HepG2 (cell line): Measurements from ENCODE around the gene FAM222A. TPM values are rescaled to one million over a fixed set of nuclear protein-coding genes. Genes with fewer than 3 reads are reported as not detected.
A peak's percentile ranks its signal among the peaks of the same experiment; 100 is the strongest.

Source experiments
- ATF7-NPFF ChIP-seq: sonication (generic); formaldehyde crosslinking; IDR thresholded peaks from 2 replicates; pipeline ENCODE4 v1.8.1; 2023; ENCODE audit warnings: mild to moderate bottlenecking, low read depth, missing genetic modification reagents, moderate library complexity
- CCDC6 ChIP-seq: sonication (generic); formaldehyde crosslinking; IDR thresholded peaks from 2 replicates; pipeline ENCODE4 v1.8.1; 2022; ENCODE audit warnings: mild to moderate bottlenecking, missing genetic modification reagents, moderate library complexity
- HIVEP1 ChIP-seq: sonication (generic); formaldehyde crosslinking; IDR thresholded peaks from 2 replicates; pipeline ENCODE4 v1.4.0; 2020; ENCODE audit warnings: mild to moderate bottlenecking, missing genetic modification reagents
- KMT2A ChIP-seq: sonication (generic); formaldehyde crosslinking; IDR thresholded peaks from 2 replicates; pipeline ENCODE4 v1.4.0; 2020; ENCODE audit warnings: missing genetic modification reagents
- NBN ChIP-seq: fragments of 450-650 bp; conservative IDR thresholded peaks from 2 replicates; pipeline ENCODE4 v1.6.1; 2017
- PHF20 ChIP-seq: sonication (generic); formaldehyde crosslinking; IDR thresholded peaks from 2 replicates; pipeline ENCODE4 v1.5.0; 2020; ENCODE audit warnings: mild to moderate bottlenecking, missing genetic modification reagents
- SAP130 ChIP-seq: IDR thresholded peaks from 2 replicates; pipeline ENCODE4 v1.6.1; 2016; ENCODE audit warnings: low read depth
- SMARCC2 ChIP-seq: fragments of 450-650 bp; IDR thresholded peaks from 2 replicates; pipeline ENCODE4 v1.6.1; 2017; ENCODE audit warnings: antibody characterized with exemption, mild to moderate bottlenecking
- ZKSCAN8 ChIP-seq: IDR thresholded peaks from 2 replicates; pipeline ENCODE4 v1.6.1; 2016; ENCODE audit warnings: borderline replicate concordance, missing genetic modification reagents, missing compliant biosample characterization
- ZNF230 ChIP-seq: sonication (generic); formaldehyde crosslinking; IDR thresholded peaks from 2 replicates; pipeline ENCODE4 v1.4.0; 2020; ENCODE audit warnings: mild to moderate bottlenecking, missing genetic modification reagents
- ZNF431 ChIP-seq: sonication (generic); formaldehyde crosslinking; IDR thresholded peaks from 2 replicates; pipeline ENCODE4 v1.9.0; 2022; ENCODE audit warnings: missing genetic modification reagents, low read depth, mild to moderate bottlenecking, borderline replicate concordance
- ZNF761 ChIP-seq: sonication (generic); formaldehyde crosslinking; conservative IDR thresholded peaks from 2 replicates; pipeline ENCODE4 v1.4.0; 2020; ENCODE audit warnings: mild to moderate bottlenecking, missing genetic modification reagents
- ZNF790 ChIP-seq: sonication (generic); formaldehyde crosslinking; IDR thresholded peaks from 2 replicates; pipeline ENCODE4 v1.8.0; 2022; ENCODE audit warnings: missing genetic modification reagents, mild to moderate bottlenecking, borderline replicate concordance
- ZSCAN21 ChIP-seq: sonication (generic); formaldehyde crosslinking; IDR thresholded peaks from 2 replicates; pipeline ENCODE4 v1.8.0; 2022; ENCODE audit warnings: mild to moderate bottlenecking, missing genetic modification reagents, moderate library complexity, borderline replicate concordance
- ZSCAN30 ChIP-seq: sonication (generic); formaldehyde crosslinking; IDR thresholded peaks from 2 replicates; pipeline ENCODE4 v1.5.0; 2020; ENCODE audit warnings: mild to moderate bottlenecking, missing genetic modification reagents
- polyA plus RNA-seq, 8 experiments: library from polyadenylated mRNA; depleted of rRNA in 3 of 8; stranded (reverse) in 7 of 8; unstranded in 1 of 8; fragments of >200 nt; fragmentation: Illumina TruSeq in 4 of 8; extraction: Trizol in 4 of 8; gene quantifications; 2 replicates each; pipeline versions ENCODE4 v1.2.1 to v1.2.3, GENCODE V29; 2011 to 2016; ENCODE audit warnings: low read depth in 4 of 8, missing spikeins in 1 of 8, mixed read lengths in 1 of 8; ENCODE audit not compliant: insufficient read depth in 1 of 8
- total RNA-seq, 5 experiments: library from RNA; depleted of rRNA; stranded (reverse); fragments of >200 nt; fragmentation: Illumina TruSeq; extraction: Trizol; gene quantifications; 2 replicates each; pipeline ENCODE4 v1.2.3, GENCODE V29; 2016; ENCODE audit warnings: low read depth in 1 of 5
- TF ChIP-seq, protein P1 (sequence below): sonication (generic); formaldehyde crosslinking; IDR thresholded peaks from 2 replicates; pipeline ENCODE4 v1.4.0; 2020; ENCODE audit warnings: mild to moderate bottlenecking, missing genetic modification reagents
- TF ChIP-seq, protein P2 (sequence below): sonication (generic); formaldehyde crosslinking; IDR thresholded peaks from 2 replicates; pipeline ENCODE4 v1.5.0; 2020; ENCODE audit warnings: mild to moderate bottlenecking, missing genetic modification reagents, borderline replicate concordance

Gene FAM222A
- total and polyA plus RNA-seq, 2 of the 13 experiments (the other 11 are each of a cell fraction or from before 2014, with no cell fraction given) = 2.7 to 9.6 TPM

DNA sequence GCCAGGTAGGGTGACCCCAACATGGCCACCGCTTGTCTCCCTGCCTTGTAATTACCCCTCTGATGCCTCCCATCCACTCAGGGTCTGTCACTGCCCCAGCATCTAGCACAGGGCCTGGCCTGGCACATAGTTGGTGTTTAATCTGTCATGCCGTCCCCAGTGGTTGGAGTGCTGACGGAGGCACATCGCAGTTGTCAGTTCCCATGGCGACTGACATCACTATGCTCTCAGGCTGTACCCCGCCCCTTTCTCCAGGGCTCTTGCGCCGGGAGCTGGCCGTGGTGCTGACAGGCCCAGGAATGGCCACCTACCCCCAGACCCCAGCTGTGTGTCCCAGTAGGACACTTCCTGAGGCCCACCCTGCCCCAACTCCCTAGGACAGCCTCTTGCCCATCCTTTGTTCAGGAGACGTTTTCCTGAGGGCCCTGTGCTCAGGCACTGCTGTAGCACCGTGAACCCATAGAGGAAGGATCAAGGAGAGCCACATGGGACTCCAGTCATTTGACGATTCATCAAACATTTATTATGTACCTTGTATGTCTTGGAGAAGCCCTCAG is 23.0 kb downstream of the FAM222A start (continued):
- TF ChIP-seq, protein P1, sequence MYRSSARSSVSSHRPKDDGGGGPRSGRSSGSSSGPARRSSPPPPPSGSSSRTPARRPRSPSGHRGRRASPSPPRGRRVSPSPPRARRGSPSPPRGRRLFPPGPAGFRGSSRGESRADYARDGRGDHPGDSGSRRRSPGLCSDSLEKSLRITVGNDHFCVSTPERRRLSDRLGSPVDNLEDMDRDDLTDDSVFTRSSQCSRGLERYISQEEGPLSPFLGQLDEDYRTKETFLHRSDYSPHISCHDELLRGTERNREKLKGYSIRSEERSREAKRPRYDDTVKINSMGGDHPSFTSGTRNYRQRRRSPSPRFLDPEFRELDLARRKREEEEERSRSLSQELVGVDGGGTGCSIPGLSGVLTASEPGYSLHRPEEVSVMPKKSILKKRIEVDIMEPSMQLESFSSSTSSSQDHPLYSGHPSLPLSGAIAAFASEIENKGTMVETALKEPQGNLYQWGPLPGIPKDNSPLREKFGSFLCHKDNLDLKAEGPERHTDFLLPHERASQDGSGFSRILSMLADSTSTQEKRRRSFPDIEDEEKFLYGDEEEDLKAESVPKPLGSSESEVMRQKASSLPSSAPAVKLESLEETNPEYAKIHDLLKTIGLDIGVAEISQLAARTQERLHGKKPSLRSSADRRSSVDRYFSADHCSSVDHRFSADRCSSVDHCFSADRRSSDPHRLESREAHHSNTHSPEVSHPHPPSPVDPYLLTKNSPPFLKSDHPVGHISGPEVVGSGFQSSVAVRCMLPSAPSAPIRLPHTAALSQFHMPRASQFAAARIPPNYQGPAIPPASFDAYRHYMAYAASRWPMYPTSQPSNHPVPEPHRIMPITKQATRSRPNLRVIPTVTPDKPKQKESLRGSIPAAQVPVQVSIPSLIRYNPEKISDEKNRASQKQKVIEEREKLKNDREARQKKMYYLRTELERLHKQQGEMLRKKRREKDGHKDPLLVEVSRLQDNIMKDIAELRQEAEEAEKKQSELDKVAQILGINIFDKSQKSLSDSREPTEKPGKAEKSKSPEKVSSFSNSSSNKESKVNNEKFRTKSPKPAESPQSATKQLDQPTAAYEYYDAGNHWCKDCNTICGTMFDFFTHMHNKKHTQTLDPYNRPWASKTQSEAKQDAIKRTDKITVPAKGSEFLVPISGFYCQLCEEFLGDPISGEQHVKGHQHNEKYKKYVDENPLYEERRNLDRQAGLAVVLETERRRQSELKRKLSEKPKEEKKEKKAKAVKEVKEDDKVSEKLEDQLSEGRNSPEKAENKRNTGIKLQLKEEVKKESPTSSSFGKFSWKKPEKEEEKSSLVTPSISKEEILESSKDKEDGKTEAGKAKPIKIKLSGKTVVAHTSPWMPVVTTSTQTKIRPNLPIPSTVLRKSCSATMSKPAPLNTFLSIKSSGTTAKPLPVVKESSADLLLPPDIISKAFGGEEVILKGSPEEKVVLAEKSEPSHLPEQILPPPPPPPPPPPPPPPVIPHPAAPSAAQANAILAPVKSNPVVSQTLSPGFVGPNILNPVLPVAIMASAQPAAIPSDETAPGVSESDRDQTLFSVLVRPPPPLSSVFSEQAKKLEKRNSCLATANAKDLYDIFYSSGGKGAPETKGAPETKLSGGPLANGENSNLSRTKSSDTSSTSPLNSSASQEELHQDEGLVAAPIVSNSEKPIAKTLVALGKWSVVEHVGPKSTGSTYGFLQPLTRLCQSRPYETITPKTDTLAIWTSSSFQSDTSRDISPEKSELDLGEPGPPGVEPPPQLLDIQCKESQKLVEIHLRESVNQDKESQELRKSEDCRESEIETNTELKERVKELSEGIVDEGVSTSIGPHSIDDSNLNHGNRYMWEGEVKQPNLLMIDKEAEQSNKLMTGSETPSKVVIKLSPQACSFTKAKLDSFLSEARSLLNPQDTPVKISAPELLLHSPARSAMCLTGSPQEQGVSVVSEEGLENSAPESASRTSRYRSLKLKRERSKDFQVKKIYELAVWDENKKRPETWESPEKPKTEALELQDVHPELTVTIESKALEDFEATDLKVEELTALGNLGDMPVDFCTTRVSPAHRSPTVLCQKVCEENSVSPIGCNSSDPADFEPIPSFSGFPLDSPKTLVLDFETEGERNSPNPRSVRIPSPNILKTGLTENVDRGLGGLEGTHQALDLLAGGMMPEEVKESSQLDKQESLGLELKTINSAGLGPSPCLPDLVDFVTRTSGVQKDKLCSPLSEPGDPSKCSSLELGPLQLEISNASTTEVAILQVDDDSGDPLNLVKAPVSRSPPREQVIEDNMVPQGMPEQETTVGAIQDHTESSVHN (CRISPR knock-in tag) = no peak
- no peak for TF ChIP-seq KMT2A
- no peak for TF ChIP-seq ZNF431 (CRISPR knock-in tag)
- no peak for TF ChIP-seq ATF7-NPFF (CRISPR knock-in tag)
- TF ChIP-seq ZSCAN30 (CRISPR knock-in tag) = 0 out of 2 replicates have a peak, but pooled peaks have one; percentile 47
- TF ChIP-seq ZNF230 (CRISPR knock-in tag) = 0 out of 2 replicates have a peak, but pooled peaks have one; percentile 66
- TF ChIP-seq SMARCC2 = no peak
- TF ChIP-seq, protein P2, sequence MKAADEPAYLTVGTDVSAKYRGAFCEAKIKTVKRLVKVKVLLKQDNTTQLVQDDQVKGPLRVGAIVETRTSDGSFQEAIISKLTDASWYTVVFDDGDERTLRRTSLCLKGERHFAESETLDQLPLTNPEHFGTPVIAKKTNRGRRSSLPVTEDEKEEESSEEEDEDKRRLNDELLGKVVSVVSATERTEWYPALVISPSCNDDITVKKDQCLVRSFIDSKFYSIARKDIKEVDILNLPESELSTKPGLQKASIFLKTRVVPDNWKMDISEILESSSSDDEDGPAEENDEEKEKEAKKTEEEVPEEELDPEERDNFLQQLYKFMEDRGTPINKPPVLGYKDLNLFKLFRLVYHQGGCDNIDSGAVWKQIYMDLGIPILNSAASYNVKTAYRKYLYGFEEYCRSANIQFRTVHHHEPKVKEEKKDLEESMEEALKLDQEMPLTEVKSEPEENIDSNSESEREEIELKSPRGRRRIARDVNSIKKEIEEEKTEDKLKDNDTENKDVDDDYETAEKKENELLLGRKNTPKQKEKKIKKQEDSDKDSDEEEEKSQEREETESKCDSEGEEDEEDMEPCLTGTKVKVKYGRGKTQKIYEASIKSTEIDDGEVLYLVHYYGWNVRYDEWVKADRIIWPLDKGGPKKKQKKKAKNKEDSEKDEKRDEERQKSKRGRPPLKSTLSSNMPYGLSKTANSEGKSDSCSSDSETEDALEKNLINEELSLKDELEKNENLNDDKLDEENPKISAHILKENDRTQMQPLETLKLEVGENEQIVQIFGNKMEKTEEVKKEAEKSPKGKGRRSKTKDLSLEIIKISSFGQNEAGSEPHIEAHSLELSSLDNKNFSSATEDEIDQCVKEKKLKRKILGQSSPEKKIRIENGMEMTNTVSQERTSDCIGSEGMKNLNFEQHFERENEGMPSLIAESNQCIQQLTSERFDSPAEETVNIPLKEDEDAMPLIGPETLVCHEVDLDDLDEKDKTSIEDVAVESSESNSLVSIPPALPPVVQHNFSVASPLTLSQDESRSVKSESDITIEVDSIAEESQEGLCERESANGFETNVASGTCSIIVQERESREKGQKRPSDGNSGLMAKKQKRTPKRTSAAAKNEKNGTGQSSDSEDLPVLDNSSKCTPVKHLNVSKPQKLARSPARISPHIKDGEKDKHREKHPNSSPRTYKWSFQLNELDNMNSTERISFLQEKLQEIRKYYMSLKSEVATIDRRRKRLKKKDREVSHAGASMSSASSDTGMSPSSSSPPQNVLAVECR (CRISPR knock-in tag) = peak; percentile 38; the same call in 1 of the 2 replicates
- TF ChIP-seq SAP130 = peak; percentile 64
- TF ChIP-seq NBN = no peak
- TF ChIP-seq ZNF761 = 0 out of 2 replicates have a peak, but pooled peaks have one; percentile 21
- TF ChIP-seq ZNF790 = no peak
- TF ChIP-seq HIVEP1 (CRISPR knock-in tag) = no peak
- TF ChIP-seq CCDC6 (CRISPR knock-in tag) = peak; percentile 58; the same call in 1 of the 2 replicates
- no peak for TF ChIP-seq ZKSCAN8
- TF ChIP-seq ZSCAN21 (CRISPR knock-in tag) = peak; percentile 42; the same call in 1 of the 2 replicates
- no peak for TF ChIP-seq PHF20 (CRISPR knock-in tag)
